ENCODE measurements around the gene TMEM200B. TPM values are rescaled to one million over a fixed set of nuclear protein-coding genes. Genes with fewer than 3 reads are reported as not detected.
"Not testable (repeated sequence)": the region's sequence is repeated elsewhere in the genome, so short reads cannot be mapped to it uniquely, and the experiment has no call there.

The TMEM200B gene
- total RNA-seq, 1 donor from 2014 or later: 15.4 TPM

DNA sequence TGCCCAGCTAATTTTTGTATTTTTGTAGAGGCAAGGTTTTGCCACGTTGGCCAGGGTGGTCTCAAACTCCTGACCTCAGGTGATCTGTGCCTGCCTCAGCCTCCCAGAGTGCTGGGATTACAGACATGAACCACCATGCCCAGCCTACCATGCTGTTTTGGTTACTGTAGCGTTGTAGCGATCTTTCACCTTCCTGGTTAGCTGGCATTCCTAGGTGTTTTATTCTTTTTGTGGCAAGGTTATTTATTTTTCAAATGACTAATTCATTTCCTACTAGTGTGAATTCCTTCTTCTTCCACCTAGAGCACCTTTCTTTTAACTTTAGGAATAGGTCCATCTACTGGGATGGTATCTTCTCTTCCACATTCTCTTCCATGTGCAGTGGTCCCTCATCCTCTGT lies 29.3 kb downstream of the TMEM200B start:
- H3K9me3 Mint-ChIP-seq (ENCODE audit: low read depth): peaks cover 2% of the 10 kb centered on the region
- no peak for DNase-seq (ENCODE audit: low spot score)
- no peaks in the 10 kb centered on the region for H3K27me3 Mint-ChIP-seq (ENCODE audit: low read depth)
- H3K36me3 Mint-ChIP-seq (ENCODE audit: low read depth): peaks cover 8% of the 10 kb centered on the region
- H3K4me3 Mint-ChIP-seq (ENCODE audit: unreplicated experiment): no peak overlapping the region
- H3K27ac Mint-ChIP-seq (ENCODE audit: unreplicated experiment): no peak overlapping the region
- no peak for TF ChIP-seq CTCF (IDR thresholded peaks at IDR 0.05)
- H3K4me1 Mint-ChIP-seq (ENCODE audit: low read depth): peaks cover 4% of the 10 kb centered on the region

- not testable (repeated sequence) for H3K27me3 Mint-ChIP-seq (ENCODE audit: low read depth); H3K9me3 Mint-ChIP-seq (ENCODE audit: low read depth); H3K4me3 Mint-ChIP-seq (ENCODE audit: unreplicated experiment); H3K36me3 Mint-ChIP-seq (ENCODE audit: low read depth); DNase-seq (ENCODE audit: low spot score); H3K27ac Mint-ChIP-seq (ENCODE audit: unreplicated experiment); H3K4me1 Mint-ChIP-seq (ENCODE audit: low read depth)
These were observed 31.0 kb downstream of the TMEM200B start for GRCh38 chr1:29092704-29093103.

DNA sequence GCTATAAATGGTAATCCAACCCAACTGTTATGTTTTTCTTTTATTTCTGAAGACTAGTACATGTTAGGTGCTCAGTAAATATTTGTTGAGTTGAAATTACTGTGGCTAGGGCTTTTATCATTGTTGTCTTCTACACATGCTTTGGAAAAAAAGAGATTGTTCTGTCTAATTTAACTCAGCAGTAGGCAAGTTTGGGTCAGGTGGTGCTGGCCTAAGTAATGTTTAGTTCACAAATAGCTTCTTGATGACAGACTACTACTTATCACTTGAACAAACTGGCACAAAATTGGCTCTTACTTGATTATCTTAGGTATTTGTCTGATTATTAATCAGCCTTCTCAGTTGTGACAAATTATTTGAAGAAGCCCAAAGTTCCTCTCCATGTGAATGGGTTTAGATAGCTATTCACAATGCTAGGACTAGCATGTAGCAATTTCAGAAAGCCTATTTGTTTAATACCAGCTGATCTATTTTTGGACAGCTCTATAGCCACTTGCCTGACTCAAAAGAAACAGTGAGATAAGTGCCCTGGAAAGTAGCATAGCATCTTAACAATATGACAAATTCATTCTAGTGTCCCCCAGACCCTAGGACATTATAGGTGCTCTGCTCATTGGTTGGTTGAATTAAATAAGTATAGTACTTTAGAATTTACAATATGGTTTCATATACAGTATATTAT lies 32.6 kb downstream of the TMEM200B start:
- Mint-ChIP-seq H3K4me1 (ENCODE audit: low read depth) (peaks cover 4% of the 10 kb centered on the region), H3K27ac (ENCODE audit: unreplicated experiment) (no peak overlapping the region), H3K27me3 (ENCODE audit: low read depth) (no peaks in the 10 kb centered on the region), H3K9me3 (ENCODE audit: low read depth) (peaks cover 2% of the 10 kb centered on the region), H3K36me3 (ENCODE audit: low read depth) (peaks cover 6% of the 10 kb centered on the region), H3K4me3 (ENCODE audit: unreplicated experiment) (no peak overlapping the region)
- DNase-seq (ENCODE audit: low spot score): no peak
- no peak for TF ChIP-seq CTCF (IDR thresholded peaks at IDR 0.05)

DNA sequence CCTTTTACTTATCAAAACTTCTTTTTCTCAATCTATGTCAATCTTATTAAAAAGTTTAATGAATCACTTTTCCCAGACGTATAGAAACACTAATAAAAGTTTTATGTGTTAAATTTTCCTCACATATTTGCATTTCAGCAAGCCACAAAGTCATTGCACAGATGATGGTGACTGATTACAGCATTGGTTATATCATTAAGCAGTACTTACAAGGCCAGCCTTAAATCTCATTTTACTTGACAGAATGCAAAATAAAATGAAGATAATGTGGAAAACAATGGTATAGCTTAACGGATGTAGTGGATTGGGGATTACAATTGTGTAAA lies 39.5 kb downstream of the TMEM200B start:
- H3K9me3 Mint-ChIP-seq (ENCODE audit: low read depth): no peaks in the 10 kb centered on the region

DNA sequence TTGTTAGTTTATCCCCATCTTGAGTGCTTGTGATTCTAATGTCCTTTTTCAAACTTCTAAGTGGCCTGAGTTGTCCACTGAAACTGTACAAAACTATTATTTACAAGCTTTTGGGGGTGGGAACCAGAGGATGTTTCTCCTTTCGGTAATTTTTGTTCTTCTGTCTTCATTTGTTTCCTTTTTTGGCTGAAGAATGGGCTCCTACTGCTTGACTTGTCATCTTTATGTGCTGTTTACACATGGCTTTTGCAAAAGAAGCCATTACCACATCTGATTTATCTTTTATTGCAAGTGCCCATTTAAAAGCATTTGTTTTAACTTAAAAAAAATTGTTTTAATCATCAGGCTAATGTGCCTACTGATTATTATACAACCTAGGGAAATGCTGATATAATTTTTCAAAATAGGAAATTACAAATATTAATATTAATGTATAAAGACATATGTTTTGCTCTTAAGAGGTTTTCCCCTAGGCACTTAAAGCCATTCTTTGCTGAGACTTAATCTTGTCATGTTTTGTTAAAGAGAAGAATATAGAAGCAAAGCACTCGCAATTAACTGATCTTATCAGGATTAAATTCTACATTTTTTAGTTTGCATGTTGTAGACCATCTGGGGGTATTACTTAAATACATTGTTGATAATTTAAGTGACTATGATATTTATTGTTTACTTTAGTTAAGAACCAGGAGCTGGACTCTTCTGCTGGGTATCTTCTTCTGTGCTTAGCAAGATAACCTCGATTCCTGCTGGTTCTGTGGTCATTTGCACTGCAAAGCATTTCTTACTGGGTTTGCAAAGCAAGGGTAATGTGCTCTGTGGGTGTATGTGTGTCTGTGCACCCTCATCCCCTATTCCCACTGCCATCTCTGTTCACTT lies 40.1 kb downstream of the TMEM200B start:
- Mint-ChIP-seq H3K9me3 (ENCODE audit: low read depth) (no peaks in the 10 kb centered on the region), H3K4me1 (ENCODE audit: low read depth) (no peaks in the 10 kb centered on the region), H3K27me3 (ENCODE audit: low read depth) (no peaks in the 10 kb centered on the region), H3K27ac (ENCODE audit: unreplicated experiment) (no peak overlapping the region), H3K36me3 (ENCODE audit: low read depth) (no peaks in the 10 kb centered on the region), H3K4me3 (ENCODE audit: unreplicated experiment) (no peak overlapping the region)
- TF ChIP-seq CTCF (IDR thresholded peaks at IDR 0.05): no peak
- no peak for DNase-seq (ENCODE audit: low spot score)

More for the DNA sequence above, 39.5 kb downstream of the TMEM200B start:
- H3K4me1 Mint-ChIP-seq (ENCODE audit: low read depth): no peaks in the 10 kb centered on the region
- no peak overlapping the region for H3K4me3 Mint-ChIP-seq (ENCODE audit: unreplicated experiment)
- DNase-seq (ENCODE audit: low spot score): no peak
- TF ChIP-seq CTCF (IDR thresholded peaks at IDR 0.05): no peak
- no peak overlapping the region for H3K27ac Mint-ChIP-seq (ENCODE audit: unreplicated experiment)
- no peaks in the 10 kb centered on the region for H3K36me3 Mint-ChIP-seq (ENCODE audit: low read depth)
- no peaks in the 10 kb centered on the region for H3K27me3 Mint-ChIP-seq (ENCODE audit: low read depth)

Measured in chondrocyte (in vitro differentiated cells).